Measurements from ENCODE around the gene AKAP14.
A peak's percentile ranks its signal among the peaks of the same experiment; 100 is the strongest.
"Not testable (repeated sequence)": the region's sequence is repeated elsewhere in the genome, so short reads cannot be mapped to it uniquely, and the experiment has no call there.

Gene AKAP14

DNA sequence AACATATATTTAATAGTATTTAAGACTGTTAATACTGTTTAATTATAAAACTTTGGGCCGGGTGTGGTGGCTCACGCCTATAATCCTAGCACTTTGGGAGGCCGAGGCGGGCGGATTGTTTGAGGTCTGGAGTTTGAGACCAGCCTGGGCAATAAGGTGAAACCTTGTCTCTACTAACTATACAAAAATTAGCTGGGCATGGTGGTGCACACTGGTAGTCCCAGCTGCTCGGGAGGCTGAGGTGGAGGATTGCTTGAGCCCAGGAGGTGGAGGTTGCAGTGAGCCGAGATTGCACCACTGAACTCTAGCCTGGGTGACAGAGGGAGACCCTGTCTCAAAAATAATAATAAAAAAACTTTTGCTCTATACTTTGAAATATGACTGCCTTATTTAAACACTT lies 26.7 kb downstream of the AKAP14 start:
- DNase-seq (ENCODE audit: low spot score), result not testable (repeated sequence)

DNA sequence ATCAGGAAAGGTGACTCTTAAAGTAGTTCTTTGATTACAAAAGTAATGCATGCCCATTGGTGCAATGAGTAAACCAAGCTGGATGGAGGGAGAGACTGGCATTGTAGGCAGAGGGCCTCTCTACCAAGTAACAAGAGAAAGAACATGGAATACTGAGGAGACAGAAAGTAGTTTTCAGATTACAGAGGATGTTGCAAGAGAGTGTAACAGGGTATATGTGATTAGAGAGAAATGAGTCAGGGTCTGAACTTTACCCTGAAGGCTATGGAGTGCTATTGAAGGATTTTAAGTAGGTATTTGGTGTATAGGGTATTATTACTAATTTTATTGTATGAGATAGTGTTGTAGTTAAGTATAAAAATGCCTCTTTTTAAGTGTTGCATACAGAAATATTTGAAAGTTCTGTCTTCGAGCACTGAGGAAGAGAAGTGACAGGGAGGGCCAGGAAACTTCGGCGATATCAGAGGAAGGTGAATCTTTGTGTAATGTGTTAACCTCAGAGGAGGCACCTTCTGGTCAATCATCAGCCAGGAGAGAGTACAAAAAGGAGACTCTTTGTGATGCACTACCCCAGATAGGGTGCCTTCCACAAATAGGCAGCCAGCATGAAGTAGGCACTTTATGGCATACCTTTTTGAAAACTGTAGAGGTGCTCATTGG lies 39.7 kb downstream of the AKAP14 start:
- no peak for DNase-seq (ENCODE audit: low spot score)

DNA sequence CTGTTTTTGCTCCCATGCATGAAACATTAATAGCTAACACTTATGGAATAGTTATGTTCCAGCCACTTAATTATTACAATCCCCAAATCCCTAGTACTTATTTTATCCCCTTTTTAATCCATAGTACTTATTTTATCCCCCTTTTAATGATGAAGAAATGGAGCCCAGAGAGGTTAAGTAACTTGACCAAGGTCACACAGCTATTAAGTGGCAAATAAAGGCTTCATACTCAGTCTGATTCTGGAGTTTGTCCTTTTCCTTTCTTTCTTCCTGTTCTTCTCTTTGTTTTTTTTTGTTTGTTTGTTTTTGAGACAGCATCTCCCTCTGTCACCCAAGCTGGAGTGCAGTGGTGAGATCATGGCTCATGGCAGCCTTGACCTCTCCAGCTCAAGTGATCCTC lies 45.6 kb downstream of the AKAP14 start:
- no peak for DNase-seq (ENCODE audit: low spot score)

DNA sequence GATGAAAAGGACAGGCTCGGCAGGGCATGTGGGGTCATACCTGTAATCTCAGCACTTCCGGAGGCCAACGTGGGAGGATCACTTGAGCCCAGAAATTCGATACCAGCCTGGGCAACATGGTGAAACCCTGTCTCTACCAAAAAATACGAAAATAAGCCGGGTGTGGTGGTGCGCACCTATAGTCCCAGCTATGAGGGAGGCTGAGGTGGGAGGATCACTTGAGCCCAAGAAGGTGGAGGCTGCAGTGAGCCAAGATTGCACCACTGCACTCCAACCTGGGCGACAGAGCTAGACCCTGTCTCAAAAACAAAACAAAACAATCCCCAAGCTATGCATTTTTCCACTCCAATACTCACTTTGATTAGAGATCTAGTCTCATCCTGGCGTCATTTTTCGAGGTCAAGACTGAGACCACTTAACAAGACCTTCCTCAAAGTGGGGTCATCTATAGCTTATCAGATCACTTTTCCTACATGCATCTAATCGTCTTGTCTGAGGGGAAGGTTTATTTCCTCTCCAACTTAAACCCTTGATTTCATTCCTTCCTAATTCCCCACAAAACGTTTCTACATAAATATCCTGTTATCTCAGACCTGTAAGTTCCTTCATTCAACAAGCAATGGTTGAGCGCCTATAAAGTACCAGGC lies 46.6 kb downstream of the AKAP14 start:
- no peak for DNase-seq (ENCODE audit: low spot score)

DNA sequence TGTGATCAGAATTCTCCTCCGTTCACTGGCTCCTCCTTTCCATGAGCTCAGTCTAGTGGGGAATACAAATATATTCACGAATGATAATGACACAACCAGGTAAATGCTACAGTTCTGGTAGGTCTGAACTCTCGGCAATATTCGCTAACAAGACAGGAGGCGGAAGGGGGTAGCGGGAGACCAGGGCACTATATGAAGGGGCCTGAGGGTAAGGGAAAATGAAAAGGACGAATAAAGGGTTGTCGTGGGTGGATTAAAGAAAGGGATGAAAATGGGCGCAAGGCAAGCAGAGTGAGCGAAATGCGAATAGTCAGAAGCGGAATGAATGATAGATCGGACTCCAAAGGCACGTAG lies 47.1 kb downstream of the AKAP14 start:
- no peak for DNase-seq (ENCODE audit: low spot score)

DNA sequence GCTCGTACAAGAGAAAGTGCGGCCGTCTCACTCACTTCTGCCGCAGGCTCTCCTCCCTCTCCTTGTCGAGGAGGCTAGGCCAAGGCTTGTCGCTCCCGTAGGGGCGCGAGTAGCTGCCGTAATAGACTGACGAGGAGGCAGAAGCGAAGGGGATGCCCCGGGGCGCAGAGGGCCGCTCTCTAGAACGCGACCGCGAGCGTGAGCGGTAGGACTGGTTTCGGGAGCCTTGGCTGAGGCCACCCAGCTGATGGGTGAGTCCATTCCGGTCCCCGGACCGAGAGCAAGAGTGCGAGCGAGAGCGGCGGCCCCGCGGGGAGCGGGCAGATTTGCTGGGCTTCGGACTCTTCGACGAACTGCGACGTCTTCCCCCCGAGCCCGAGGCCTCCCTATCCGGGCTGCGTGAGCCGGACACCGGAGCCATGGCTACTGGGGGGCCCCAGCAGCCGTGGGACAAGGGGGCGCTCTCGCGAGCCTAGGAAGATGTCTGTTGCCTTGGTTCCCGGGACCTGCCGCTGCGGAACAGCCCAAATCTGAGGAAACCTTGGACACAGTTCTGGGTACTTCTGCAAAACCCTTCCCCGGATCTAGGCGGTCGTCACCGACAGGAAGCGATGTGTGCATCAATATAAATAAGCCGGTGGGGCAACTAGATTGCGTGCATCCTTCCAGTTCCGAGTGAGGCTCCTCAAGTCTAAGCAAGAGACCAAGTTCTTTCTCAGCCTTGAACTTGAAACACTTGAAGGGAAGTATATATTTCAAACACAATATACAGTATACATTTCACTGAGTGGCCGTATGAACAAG lies 47.7 kb downstream of the AKAP14 start, which contains the start of gene NKAP:
NKAP (minus strand) TSS at position 567 of the 804 bp plus-strand sequence; CDS start at position 421, 146 bp downstream.
- DNase-seq (ENCODE audit: low spot score), result peak; percentile 80

DNA sequence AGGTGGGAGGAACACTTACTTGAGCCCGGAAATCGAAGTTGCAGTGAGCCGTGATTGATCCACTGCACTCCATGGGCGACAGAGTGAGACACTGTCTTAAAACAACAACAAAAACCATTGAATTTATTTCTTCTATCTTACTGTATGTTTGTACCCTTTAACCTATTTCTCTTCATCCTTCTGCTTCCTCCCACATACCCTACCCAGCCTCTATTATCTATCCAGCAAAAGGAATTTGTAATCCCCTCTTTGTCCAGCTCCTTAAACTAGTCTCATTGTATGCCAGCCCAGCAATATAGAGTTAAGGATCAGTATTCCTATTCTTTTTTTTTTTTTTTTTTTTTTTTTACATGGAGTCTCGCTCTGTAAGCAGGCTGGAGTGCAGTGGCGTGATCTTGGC lies 49.8 kb downstream of the AKAP14 start:
- no peak for DNase-seq (ENCODE audit: low spot score)

DNA sequence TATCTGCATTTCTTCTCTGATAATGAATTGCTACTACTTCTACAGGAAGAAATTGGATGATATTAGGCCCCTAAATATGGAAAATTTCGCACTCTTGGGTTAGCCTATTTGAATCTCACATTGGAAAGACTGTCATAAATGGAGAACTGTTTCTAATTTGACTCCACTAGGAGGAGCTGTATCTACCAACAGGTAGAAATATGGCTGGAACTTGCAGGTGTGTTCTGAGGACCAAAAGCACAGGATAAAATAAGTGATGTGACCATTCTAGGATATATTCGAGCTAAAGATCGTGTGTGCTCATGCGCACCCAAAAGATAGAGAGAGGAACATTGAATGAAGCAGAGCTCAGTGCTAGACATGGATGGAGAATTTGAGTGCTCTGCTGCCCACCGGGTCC lies 52.7 kb downstream of the AKAP14 start:
- no peak for DNase-seq (ENCODE audit: low spot score)

DNA sequence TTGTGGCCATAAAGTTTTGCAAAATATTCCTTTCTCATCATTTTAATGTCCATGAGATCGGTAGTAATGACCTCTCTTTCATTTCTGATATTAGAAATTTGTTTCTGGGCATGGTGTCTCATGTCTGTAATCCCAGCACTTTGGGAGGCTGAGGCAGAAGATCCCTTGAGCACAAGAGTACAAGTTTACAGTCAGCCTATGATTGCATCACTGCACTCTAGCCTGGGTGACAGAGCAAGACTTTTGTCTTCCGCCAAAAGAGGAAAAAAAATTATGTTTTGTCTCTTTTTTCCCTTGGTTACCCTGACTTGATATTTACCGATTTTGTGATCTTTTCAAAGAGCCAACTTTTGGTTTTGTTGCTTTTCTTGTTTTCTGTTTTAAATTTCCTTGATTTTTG lies 58.7 kb downstream of the AKAP14 start:
- DNase-seq (ENCODE audit: low spot score), result no peak

DNA sequence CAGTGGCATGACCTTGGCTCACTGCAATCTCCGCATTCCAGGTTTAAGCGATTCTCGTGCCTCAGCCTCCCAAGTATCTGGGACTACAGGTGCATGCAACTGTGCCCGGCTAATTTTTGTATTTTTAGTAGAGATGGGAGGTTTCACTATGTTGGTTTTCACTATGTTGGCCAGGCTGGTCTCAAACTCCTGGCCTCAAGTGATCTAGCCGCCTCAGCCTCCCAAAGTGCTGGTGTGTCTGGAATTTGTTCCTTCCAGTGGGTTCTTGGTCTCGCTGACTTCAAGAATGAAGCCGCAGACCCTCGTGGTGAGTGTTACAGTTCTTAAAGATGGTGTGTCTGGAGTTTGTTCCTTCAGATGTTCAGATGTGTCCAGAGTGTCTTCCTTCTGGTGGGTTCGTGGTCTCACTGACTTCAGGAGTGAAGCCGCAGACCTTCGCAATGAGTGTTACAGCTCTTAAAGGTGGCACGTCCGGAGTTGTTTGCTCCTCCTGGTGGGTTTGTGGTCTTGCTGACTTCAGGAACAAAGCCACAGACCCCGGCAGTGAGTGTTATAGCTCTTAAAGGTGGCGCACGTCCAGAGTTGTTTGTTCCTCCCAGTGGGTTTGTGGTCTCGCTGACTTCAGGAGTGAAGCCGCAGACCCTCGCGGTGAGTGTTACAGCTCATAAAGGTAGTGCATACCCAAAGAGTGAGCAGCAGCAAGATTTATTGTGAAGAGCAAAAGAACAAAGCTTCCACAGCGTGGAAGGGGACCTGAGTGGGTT lies 60.3 kb downstream of the AKAP14 start:
- peak; percentile 59 for DNase-seq (ENCODE audit: low spot score)

DNA sequence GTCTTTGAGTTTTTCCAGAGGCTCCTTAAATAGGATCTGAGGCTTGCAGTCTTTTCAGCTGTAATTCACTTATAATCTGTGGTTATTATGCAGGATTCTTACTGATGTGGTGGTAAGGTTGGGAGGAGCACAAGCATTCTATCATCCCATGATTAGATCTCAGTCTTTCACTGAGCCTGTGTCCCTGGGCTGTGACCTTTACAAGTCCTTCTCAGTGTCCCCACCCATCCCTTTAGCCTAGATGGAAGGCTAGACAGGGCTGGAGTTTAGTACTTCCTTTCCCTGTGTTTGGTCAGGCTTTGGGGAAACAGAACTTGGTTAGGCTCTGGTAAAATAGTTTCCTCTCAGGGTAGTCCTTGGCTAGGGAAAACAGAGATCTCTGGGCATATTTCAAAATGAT lies 64.9 kb downstream of the AKAP14 start:
- no peak for DNase-seq (ENCODE audit: low spot score)

DNA sequence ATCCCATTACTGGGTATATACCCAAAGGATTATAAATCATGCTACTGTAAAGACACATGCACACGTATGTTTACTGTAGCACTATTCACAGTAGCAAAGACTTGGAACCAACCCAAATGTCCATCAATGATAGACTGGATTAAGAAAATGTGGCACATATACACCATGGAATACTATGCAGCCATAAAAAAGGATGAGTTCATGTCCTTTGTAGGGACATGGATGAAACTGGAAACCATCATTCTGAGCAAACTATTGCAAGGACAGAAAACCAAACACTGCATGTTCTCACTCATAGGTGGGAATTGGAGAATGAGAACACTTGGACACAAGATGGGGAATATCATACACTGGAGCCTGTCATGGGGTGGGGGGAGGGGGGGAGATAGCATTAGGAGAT lies 71.1 kb downstream of the AKAP14 start:
- not testable (repeated sequence) for DNase-seq (ENCODE audit: low spot score)
